ENCODE results near the gene PSMD1.

GRCh38 chr2:231128541-231128940 lies 71.9 kb downstream of the PSMD1 start:
- TF ChIP-seq SP1 (IDR thresholded peaks at IDR 0.05; ENCODE audit: low read depth, low read length) (no peak), POLR2A (IDR thresholded peaks at IDR 0.05; ENCODE audit: control extremely low read depth in 1 of 2, low read depth in 2 of 2, low read length in 2 of 2) (no peak), RFX5 (IDR thresholded peaks at IDR 0.05; ENCODE audit: borderline replicate concordance, low read depth, low read length) (no peak)
